H1 (cell line): ENCODE results near the gene MROH8. TPM values are rescaled to one million over a fixed set of nuclear protein-coding genes. Genes with fewer than 3 reads are reported as not detected.

Experiments used
- CTCF ChIA-PET: fragments of 300-600 bp; sonication (Branson Sonifier 250); formaldehyde crosslinking; loops from one replicate; lab custom pipeline; 2021; ENCODE audit not compliant: partially characterized antibody; lab: Charles Lee
- POLR2A ChIA-PET: fragments of 300-600 bp; sonication (Branson Sonifier 250); formaldehyde crosslinking; loops from one replicate; lab custom pipeline; 2021; ENCODE audit warnings: inconsistent platforms; ENCODE audit not compliant: partially characterized antibody; lab: Charles Lee
- DNase-seq, 2 experiments: peaks; one replicate each; pipeline versions ENCODE4 v3.0.0 to v3.0.0-alpha.2; 2010 to 2022; ENCODE audit warnings: low spot score in 2 of 2, low read depth in 1 of 2, mixed read lengths in 1 of 2
- FAIRE-seq: peaks from 2 replicates; lab custom pipeline; 2011; peaks lifted over from hg19 to GRCh38; lab: Jason Lieb, UNC
- H2AFZ ChIP-seq: 2 replicates; pipeline ENCODE4 v1.8.1; 2012; ENCODE audit warnings: low read length, inconsistent platforms
- H2AK5ac ChIP-seq: 2 replicates; pipeline ENCODE4 v1.6.1; 2013; ENCODE audit warnings: low read depth, low read length
- H2BK120ac ChIP-seq: replicated peaks from 2 replicates; pipeline ENCODE3; 2013; ENCODE audit warnings: low read depth, low read length, inconsistent platforms
- H2BK12ac ChIP-seq: 2 replicates; pipeline ENCODE4 v1.6.1; 2013; ENCODE audit warnings: low read depth, low read length
- H2BK15ac ChIP-seq: 2 replicates; pipeline ENCODE4 v1.6.1; 2013; ENCODE audit warnings: low read length
- H2BK20ac ChIP-seq: 2 replicates; pipeline ENCODE4 v1.6.1; 2013; ENCODE audit warnings: low read length
- H2BK5ac ChIP-seq: 2 replicates; pipeline ENCODE4 v1.6.1; 2013; ENCODE audit warnings: low read depth, low read length
- H3K14ac ChIP-seq: 2 replicates; pipeline ENCODE4 v1.6.1; 2013; ENCODE audit warnings: inconsistent platforms; ENCODE audit not compliant: insufficient read length
- H3K18ac ChIP-seq: 2 replicates; pipeline ENCODE4 v1.6.1; 2013; ENCODE audit warnings: low read length; ENCODE audit errors: extremely low read depth
- H3K23ac ChIP-seq: 2 replicates; pipeline ENCODE4 v1.6.1; 2013; ENCODE audit warnings: inconsistent platforms; ENCODE audit not compliant: insufficient read length
- H3K23me2 ChIP-seq: 2 replicates; pipeline ENCODE4 v1.6.1; 2013; ENCODE audit warnings: low read depth, low read length
- H3K27ac ChIP-seq: 2 replicates; pipeline ENCODE4 v1.6.1; 2011; ENCODE audit warnings: low read depth, low read length, inconsistent platforms
- H3K27me3 ChIP-seq, 4 experiments: replicated peaks in 1 of 4; 1 replicate in 1 of 4; 2 replicates in 3 of 4; pipeline versions ENCODE4 v1.6.1 to v1.8.1; 2011 to 2013; ENCODE audit warnings: low read length in 3 of 4, mild to moderate bottlenecking in 3 of 4, inconsistent platforms in 2 of 4, mixed read lengths in 2 of 4, moderate library complexity in 1 of 4; ENCODE audit not compliant: control insufficient read depth in 3 of 4, insufficient read depth in 3 of 4; ENCODE audit errors: extremely low read depth in 1 of 4
- H3K36me3 ChIP-seq, 4 experiments: 2 replicates each; pipeline versions ENCODE4 v1.6.1 to v1.8.1; 2011 to 2013; ENCODE audit warnings: mild to moderate bottlenecking in 4 of 4, low read length in 3 of 4, moderate library complexity in 2 of 4, control low read depth in 1 of 4, inconsistent platforms in 1 of 4; ENCODE audit not compliant: insufficient read depth in 4 of 4, control insufficient read depth in 2 of 4
- H3K4ac ChIP-seq: replicated peaks from 2 replicates; pipeline ENCODE3; 2013; ENCODE audit warnings: low read length, low read depth, mixed read lengths, inconsistent platforms; ENCODE audit not compliant: insufficient read length
- H3K4me1 ChIP-seq, 4 experiments: replicated peaks in 1 of 4; 1 replicate in 1 of 4; 2 replicates in 3 of 4; pipeline versions ENCODE4 v1.6.1 to v1.8.1; 2011 to 2013; ENCODE audit warnings: low read length in 3 of 4, inconsistent platforms in 2 of 4, mixed read lengths in 1 of 4; ENCODE audit not compliant: insufficient read depth in 4 of 4, control insufficient read depth in 3 of 4
- H3K4me2 ChIP-seq, 2 experiments: 2 replicates each; pipeline versions ENCODE4 v1.6.1 to v1.8.1; 2011 to 2013; ENCODE audit warnings: low read depth in 2 of 2, low read length in 2 of 2, control low read depth in 1 of 2, inconsistent platforms in 1 of 2, mild to moderate bottlenecking in 1 of 2; ENCODE audit not compliant: insufficient read depth in 1 of 2
- H3K4me3 ChIP-seq, 4 experiments: fragments of 200-600, 300-600 bp in 1 of 4; sonication (generic), shearing (Covaris generic), sonication (Bioruptor Twin) in 1 of 4; 2 replicates each; pipeline versions ENCODE4 v1.5.1 to v1.8.1; 2011 to 2016; ENCODE audit warnings: low read length in 4 of 4, low read depth in 3 of 4, control low read depth in 2 of 4, inconsistent platforms in 2 of 4, mild to moderate bottlenecking in 2 of 4, mixed read lengths in 1 of 4, moderate library complexity in 1 of 4; ENCODE audit not compliant: insufficient read depth in 2 of 4; ENCODE audit errors: extremely low read depth in 1 of 4
- H3K56ac ChIP-seq: replicated peaks from 2 replicates; pipeline ENCODE3; 2013; ENCODE audit warnings: low read depth, mild to moderate bottlenecking, mixed read lengths, low read length, inconsistent platforms; ENCODE audit not compliant: insufficient read length
- H3K79me1 ChIP-seq: 2 replicates; pipeline ENCODE4 v1.6.1; 2013; ENCODE audit warnings: low read depth, low read length, control low read depth
- H3K79me2 ChIP-seq, 2 experiments: 2 replicates each; pipeline versions ENCODE4 v1.6.1 to v1.8.1; 2012 to 2013; ENCODE audit warnings: low read length in 2 of 2, mild to moderate bottlenecking in 2 of 2, inconsistent platforms in 1 of 2; ENCODE audit not compliant: insufficient read depth in 2 of 2, control insufficient read depth in 1 of 2
- H3K9ac ChIP-seq, 4 experiments: replicated peaks in 1 of 4; 1 replicate in 1 of 4; 2 replicates in 3 of 4; pipeline versions ENCODE4 v1.6.1 to v1.8.1; 2011 to 2013; ENCODE audit warnings: low read depth in 3 of 4, low read length in 3 of 4, control low read depth in 2 of 4, mild to moderate bottlenecking in 2 of 4, moderate library complexity in 2 of 4, inconsistent platforms in 1 of 4; ENCODE audit errors: extremely low read depth in 1 of 4
- H3K9me3 ChIP-seq, 2 experiments: 2 replicates each; pipeline versions ENCODE4 v1.6.1 to v1.8.1; 2012 to 2013; ENCODE audit warnings: mild to moderate bottlenecking in 2 of 2, moderate library complexity in 2 of 2, control low read depth in 1 of 2, inconsistent platforms in 1 of 2, low read depth in 1 of 2, low read length in 1 of 2, mixed read lengths in 1 of 2; ENCODE audit not compliant: insufficient read depth in 2 of 2
- H4K20me1 ChIP-seq, 2 experiments: replicated peaks in 1 of 2; 2 replicates each; pipeline versions ENCODE3 to v1.8.1; 2011 to 2013; ENCODE audit warnings: inconsistent platforms in 2 of 2, low read length in 2 of 2, mild to moderate bottlenecking in 1 of 2; ENCODE audit not compliant: insufficient read depth in 2 of 2, control insufficient read depth in 1 of 2
- H4K5ac ChIP-seq: 2 replicates; pipeline ENCODE4 v1.6.1; 2013; ENCODE audit warnings: low read length, low read depth, mixed read lengths, inconsistent platforms; ENCODE audit not compliant: insufficient read length
- H4K8ac ChIP-seq: 2 replicates; pipeline ENCODE4 v1.8.0; 2013; ENCODE audit warnings: mild to moderate bottlenecking, moderate library complexity, low read length, inconsistent platforms; ENCODE audit not compliant: insufficient read depth; ENCODE audit errors: extremely low read depth
- H4K91ac ChIP-seq: replicated peaks from 2 replicates; pipeline ENCODE3; 2013; ENCODE audit warnings: low read length, mixed read lengths, inconsistent platforms; ENCODE audit not compliant: insufficient read length
- HDAC6 ChIP-seq: IDR thresholded peaks from one replicate; pipeline ENCODE4 v1.7.1; 2012; ENCODE audit warnings: low read depth, mild to moderate bottlenecking, inconsistent platforms, low read length, moderate library complexity
- POU5F1 ChIP-seq: IDR thresholded peaks from 2 replicates; pipeline ENCODE4 v1.6.1; 2011; ENCODE audit warnings: low read depth, mild to moderate bottlenecking, low read length, moderate library complexity
- RFX5 ChIP-seq: IDR thresholded peaks from 2 replicates; pipeline ENCODE4 v1.6.1; 2011; ENCODE audit warnings: low read depth, low read length, improper control_type of control experiment, borderline replicate concordance
- RXRA ChIP-seq: IDR thresholded peaks from 2 replicates; pipeline ENCODE4 v1.6.1; 2011; ENCODE audit warnings: low read depth, mild to moderate bottlenecking, low read length, moderate library complexity; ENCODE audit not compliant: insufficient read depth
- SIN3A ChIP-seq, 2 experiments: IDR thresholded peaks in 1 of 2; conservative IDR thresholded peaks in 1 of 2; 2 replicates each; pipeline ENCODE4 v1.6.1; 2011 to 2012; ENCODE audit warnings: low read length in 2 of 2, improper control_type of control experiment in 1 of 2, low read depth in 1 of 2, mild to moderate bottlenecking in 1 of 2
- SIX5 ChIP-seq: IDR thresholded peaks from 2 replicates; pipeline ENCODE4 v1.6.1; 2011; ENCODE audit warnings: mild to moderate bottlenecking, low read depth, low read length
- SP1 ChIP-seq: IDR thresholded peaks from 2 replicates; pipeline ENCODE4 v1.6.1; 2011; ENCODE audit warnings: low read depth, low read length
- WGBS, 2 experiments: shearing (Covaris generic) in 1 of 2; methylation state at CpG; one replicate each; pipeline versions ENCODE4 v1.1.6 to v1.1.7; 2013 to 2015; ENCODE audit warnings: low lambda C conversion rate in 2 of 2, mixed read lengths in 2 of 2, inconsistent platforms in 1 of 2, low coverage in 1 of 2, missing lambda C conversion rate in 1 of 2; ENCODE audit not compliant: insufficient replicate concordance in 2 of 2, insufficient coverage in 1 of 2, insufficient read length in 1 of 2; ENCODE audit errors: extremely low coverage in 1 of 2, missing lambda C conversion rate in 1 of 2; 5-methylcytosine and 5-hydroxymethylcytosine counted together
- polyA plus RNA-seq, 7 experiments: library from polyadenylated mRNA; depleted of rRNA in 3 of 7; stranded (reverse) in 5 of 7; unstranded in 2 of 7; fragments of >200 nt in 5 of 7; fragments of 200-250 nt in 2 of 7; gene quantifications; 1 replicate in 5 of 7; 2 replicates in 1 of 7; 4 replicates in 1 of 7; pipeline versions ENCODE4 v1.2.1 to v1.2.3, GENCODE V29; 2011 to 2013; ENCODE audit warnings: missing spikeins in 2 of 7, mixed read lengths in 2 of 7
- total RNA-seq: library from RNA; stranded (reverse); fragmentation: NEBNext Ultra II Directional; extraction: Animal tissue kit (Norgen Biotek cat#: 25700); gene quantifications from 2 replicates; pipeline ENCODE4 v1.2.1, GENCODE V29; 2021

Gene MROH8
- total and polyA plus RNA-seq, 2 of the 8 experiments (the other 6 are each of a cell fraction or from before 2014, with no cell fraction given) = 0.50 to 0.86 TPM

DNA sequence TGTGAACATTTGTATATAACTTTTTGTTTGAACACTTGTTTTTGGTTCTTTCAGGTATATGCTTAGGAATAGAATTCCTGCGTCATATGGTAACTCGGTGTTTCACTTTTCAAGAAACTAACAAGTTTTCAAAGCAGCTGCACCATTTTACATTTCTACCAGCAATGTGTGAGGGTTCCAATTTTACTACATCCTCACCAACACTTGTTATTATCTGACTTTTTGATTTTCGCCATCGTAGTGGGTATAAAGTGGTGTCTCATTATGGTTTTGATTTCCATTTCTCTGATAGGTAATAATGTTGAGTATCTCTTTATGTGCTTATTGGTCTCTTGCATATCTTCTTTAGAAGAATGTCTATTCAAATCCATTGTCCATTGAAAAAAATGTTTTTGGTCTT lies 39.6 kb upstream of the MROH8 start:
- no peak overlapping the region for H4K91ac ChIP-seq
- no peak for DNase-seq
- ChIA-PET CTCF (no interaction called here), POLR2A (interaction anchor here (1.1 kb wide), 1 partner anchor 11 kb away, joined by 3 read pairs; no protein-coding TSS in a partner anchor)
- H3K56ac ChIP-seq = no peak overlapping the region
- FAIRE-seq = no peak
- peaks cover 0 to 16% of the 10 kb centered on the region in 2 experiments; a peak in 3 of 4 replicates for H3K79me2 ChIP-seq
- no peak overlapping the region for H3K23ac ChIP-seq
- H3K4me1 ChIP-seq = peaks cover 0 to 6% (median 0%) of the 10 kb centered on the region in 4 experiments; a peak in 3 of 7 replicates
- H3K14ac ChIP-seq = no peak overlapping the region
- no peak overlapping the region for H3K9ac ChIP-seq
- no peak overlapping the region for H2BK15ac ChIP-seq
- no peak overlapping the region for H2BK20ac ChIP-seq
- H3K23me2 ChIP-seq = no peaks in the 10 kb centered on the region
- no peak overlapping the region for H2BK120ac ChIP-seq
- peaks cover 2 to 3% of the 10 kb centered on the region in 2 experiments for H4K20me1 ChIP-seq
- H3K4me3 ChIP-seq = no peak overlapping the region
- no peak overlapping the region for H2AFZ ChIP-seq
- H3K27me3 ChIP-seq = no peaks in the 10 kb centered on the region; a peak in 1 of 7 replicates
- no peak overlapping the region for H3K18ac ChIP-seq
- no peak overlapping the region for H2AK5ac ChIP-seq
- H4K5ac ChIP-seq = no peak overlapping the region
- no peak overlapping the region for H2BK12ac ChIP-seq
- peaks cover 2% of the 10 kb centered on the region for H3K79me1 ChIP-seq
- H2BK5ac ChIP-seq = no peak overlapping the region
- no peaks in the 10 kb centered on the region for H3K9me3 ChIP-seq
- no peak overlapping the region for H3K4ac ChIP-seq
- WGBS, 2 experiments = 70% methylated on average over 4 of the region's 4 CpGs; no CpG with 5 or more reads in 1 of the 2 experiments
- H3K27ac ChIP-seq = no peak overlapping the region
- H3K4me2 ChIP-seq = no peak overlapping the region
- H4K8ac ChIP-seq = no peak overlapping the region
- H3K36me3 ChIP-seq = peaks cover 4 to 64% (median 24%) of the 10 kb centered on the region in 4 experiments
- TF ChIP-seq SIX5 (no peak), RFX5 (no peak), RXRA (no peak), SIN3A (conservative IDR thresholded peaks at IDR 0.05 in 1 of 2, IDR thresholded peaks at IDR 0.05 in 1 of 2; ENCODE audit: low read depth in 1 of 2, low read length in 2 of 2) (no peak), POU5F1 (no peak), HDAC6 (no peak), SP1 (no peak)
